SK-N-SH (cell line): Measurements from ENCODE around the gene FTSJ1. TPM values are rescaled to one million over a fixed set of nuclear protein-coding genes. Genes with fewer than 3 reads are reported as not detected.

Experiments used
- CTCF ChIA-PET: fragments of 300-600, 350-600 bp; formaldehyde crosslinking; extraction: SDS; loops from one replicate; lab custom pipeline; 2021; lab: Yijun Ruan, JAX
- POLR2A ChIA-PET: fragments of 350-600 bp; sonication (Branson Sonifier 250); formaldehyde crosslinking; extraction: SDS; loops from one replicate; lab custom pipeline; 2020; ENCODE audit warnings: antibody characterized with exemption, inconsistent platforms; lab: Yijun Ruan, JAX
- DNase-seq: peaks from one replicate; pipeline ENCODE4 v3.0.0; 2012
- H2AFZ ChIP-seq: fragments of 200-600 bp; sonication (generic); 2 replicates; pipeline ENCODE4 v1.8.1; 2016; ENCODE audit warnings: antibody characterized with exemption, mild to moderate bottlenecking, low read depth
- H3F3A ChIP-seq: fragments of 200-600 bp; sonication (generic); replicated peaks from 2 replicates; pipeline ENCODE3; 2016; ENCODE audit warnings: antibody characterized with exemption, mild to moderate bottlenecking; ENCODE audit not compliant: insufficient read depth
- H3K27ac ChIP-seq, 2 experiments: fragments of 200-500 bp in 1 of 2; fragments of 200-600 bp in 1 of 2; sonication (Bioruptor generic) in 1 of 2; sonication (generic), shearing (Covaris generic) in 1 of 2; 2 replicates each; pipeline versions ENCODE4 v1.5.1 to v1.6.1; 2014 to 2016; ENCODE audit warnings: low read depth in 2 of 2, inconsistent platforms in 1 of 2, low read length in 1 of 2, mild to moderate bottlenecking in 1 of 2, mixed read lengths in 1 of 2
- H3K27me3 ChIP-seq: fragments of 200-600 bp; sonication (generic), shearing (Covaris generic); 2 replicates; pipeline ENCODE4 v1.6.1; 2016; ENCODE audit warnings: mixed run types; ENCODE audit not compliant: insufficient read depth
- H3K36me3 ChIP-seq, 2 experiments: fragments of 200-500 bp in 1 of 2; fragments of 200-600 bp in 1 of 2; sonication (Bioruptor generic) in 1 of 2; sonication (generic) in 1 of 2; replicated peaks in 1 of 2; 2 replicates each; pipeline versions ENCODE3 to v1.5.1; 2014 to 2016; ENCODE audit warnings: low read length in 1 of 2, mild to moderate bottlenecking in 1 of 2; ENCODE audit not compliant: insufficient read depth in 2 of 2, control insufficient read depth in 1 of 2
- H3K4me1 ChIP-seq, 2 experiments: fragments of 200-500 bp in 1 of 2; fragments of 200-600 bp in 1 of 2; sonication (Bioruptor generic) in 1 of 2; sonication (generic), shearing (Covaris generic) in 1 of 2; 2 replicates each; pipeline versions ENCODE4 v1.5.1 to v1.6.1; 2014 to 2016; ENCODE audit warnings: low read depth in 1 of 2, low read length in 1 of 2, mixed run types in 1 of 2; ENCODE audit not compliant: insufficient read depth in 2 of 2, control insufficient read depth in 1 of 2
- H3K4me2 ChIP-seq: fragments of 200-600 bp; sonication (generic), shearing (Covaris generic); 2 replicates; pipeline ENCODE4 v1.6.1; 2017; ENCODE audit warnings: mixed run types
- H3K4me3 ChIP-seq, 2 experiments: fragments of 200-500 bp in 1 of 2; fragments of 200-600 bp in 1 of 2; sonication (Bioruptor generic) in 1 of 2; sonication (generic), shearing (Covaris generic) in 1 of 2; 2 replicates each; pipeline versions ENCODE4 v1.5.1 to v1.8.1; 2014 to 2016; ENCODE audit warnings: low read depth in 2 of 2, inconsistent platforms in 1 of 2, low read length in 1 of 2, mild to moderate bottlenecking in 1 of 2, mixed read lengths in 1 of 2, moderate library complexity in 1 of 2
- H3K79me2 ChIP-seq: fragments of 200-600 bp; sonication (generic); 2 replicates; pipeline ENCODE4 v1.8.1; 2017; ENCODE audit warnings: mild to moderate bottlenecking; ENCODE audit not compliant: insufficient read depth
- H3K9ac ChIP-seq: fragments of 200-600 bp; sonication (generic); 2 replicates; pipeline ENCODE4 v1.6.1; 2017; ENCODE audit warnings: mixed run types
- H3K9me2 ChIP-seq: fragments of 200-600 bp; sonication (generic); 2 replicates; pipeline ENCODE4 v1.6.1; 2017; ENCODE audit warnings: mixed run types
- H3K9me3 ChIP-seq: fragments of 200-600 bp; sonication (generic); 2 replicates; pipeline ENCODE4 v1.6.1; 2017; ENCODE audit warnings: mixed run types, mild to moderate bottlenecking, moderate library complexity
- H4K20me1 ChIP-seq: fragments of 200-600 bp; sonication (generic); 2 replicates; pipeline ENCODE4 v1.6.1; 2017; ENCODE audit warnings: mild to moderate bottlenecking, mixed run types; ENCODE audit not compliant: insufficient read depth
- ELF1 ChIP-seq: IDR thresholded peaks from 2 replicates; pipeline ENCODE4 v1.4.0; 2012
- EP300 ChIP-seq, 2 experiments: IDR thresholded peaks; 2 replicates each; pipeline versions ENCODE4 v1.4.0 to v1.6.1; 2012; ENCODE audit warnings: borderline replicate concordance in 1 of 2, low read depth in 1 of 2, low read length in 1 of 2
- FOSL2 ChIP-seq: IDR thresholded peaks from 2 replicates; pipeline ENCODE4 v1.4.0; 2012; ENCODE audit warnings: low read depth, mild to moderate bottlenecking, moderate library complexity, borderline replicate concordance
- GABPA ChIP-seq: IDR thresholded peaks from 2 replicates; pipeline ENCODE4 v1.4.0; 2012; ENCODE audit warnings: low read depth, mild to moderate bottlenecking
- GATA2 ChIP-seq: sonication (generic); formaldehyde crosslinking; IDR thresholded peaks from 2 replicates; pipeline ENCODE4 v1.5.0; 2020; ENCODE audit warnings: mild to moderate bottlenecking, missing genetic modification reagents
- JUND ChIP-seq: IDR thresholded peaks from 2 replicates; pipeline ENCODE4 v1.4.0; 2012
- POLR2AphosphoS5 ChIP-seq: IDR thresholded peaks from 2 replicates; pipeline ENCODE4 v1.6.1; 2012; ENCODE audit warnings: low read depth, low read length
- RAD21 ChIP-seq: IDR thresholded peaks from 2 replicates; pipeline ENCODE4 v1.6.1; 2012; ENCODE audit warnings: mild to moderate bottlenecking, low read length
- RFX5 ChIP-seq: IDR thresholded peaks from 2 replicates; pipeline ENCODE4 v1.6.1; 2012; ENCODE audit warnings: mild to moderate bottlenecking, improper control_type of control experiment, low read length
- RXRA ChIP-seq: IDR thresholded peaks from 2 replicates; pipeline ENCODE4 v1.4.0; 2012; ENCODE audit warnings: low read depth, mild to moderate bottlenecking, borderline replicate concordance
- SMC3 ChIP-seq: IDR thresholded peaks from 2 replicates; pipeline ENCODE4 v1.6.1; 2012; ENCODE audit warnings: low read depth, low read length, improper control_type of control experiment
- TCF12 ChIP-seq: IDR thresholded peaks from 2 replicates; pipeline ENCODE4 v1.4.0; 2012
- TEAD4 ChIP-seq: IDR thresholded peaks from 2 replicates; pipeline ENCODE4 v1.4.0; 2012; ENCODE audit warnings: mild to moderate bottlenecking, borderline replicate concordance; ENCODE audit not compliant: insufficient read depth
- YY1 ChIP-seq: IDR thresholded peaks from 2 replicates; pipeline ENCODE4 v1.4.0; 2012; ENCODE audit warnings: low read depth, mild to moderate bottlenecking
- WGBS: methylation state at CpG from one replicate; pipeline ENCODE4 v1.1.6; 2017; ENCODE audit warnings: low lambda C conversion rate; 5-methylcytosine and 5-hydroxymethylcytosine counted together
- polyA plus RNA-seq, 3 experiments: library from polyadenylated mRNA; depleted of rRNA; stranded (reverse); fragments of >200 nt; gene quantifications; 2 replicates each; pipeline ENCODE4 v1.2.3, GENCODE V29; 2012
- TF ChIP-seq, protein P1 (sequence below): IDR thresholded peaks from 2 replicates; pipeline ENCODE4 v1.4.0; 2012; ENCODE audit warnings: low read depth, borderline replicate concordance
- TF ChIP-seq, protein P2 (sequence below): IDR thresholded peaks from 2 replicates; pipeline ENCODE4 v1.4.0; 2012; ENCODE audit warnings: low read depth, borderline replicate concordance
- TF ChIP-seq, protein P3 (sequence below): IDR thresholded peaks from 2 replicates; pipeline ENCODE4 v1.6.1; 2012; ENCODE audit warnings: mild to moderate bottlenecking, low read depth, low read length, moderate library complexity

Gene FTSJ1
- polyA plus RNA-seq, 1 of the 3 experiments (the other 2 are of a cell fraction) = 34.1 TPM

DNA sequence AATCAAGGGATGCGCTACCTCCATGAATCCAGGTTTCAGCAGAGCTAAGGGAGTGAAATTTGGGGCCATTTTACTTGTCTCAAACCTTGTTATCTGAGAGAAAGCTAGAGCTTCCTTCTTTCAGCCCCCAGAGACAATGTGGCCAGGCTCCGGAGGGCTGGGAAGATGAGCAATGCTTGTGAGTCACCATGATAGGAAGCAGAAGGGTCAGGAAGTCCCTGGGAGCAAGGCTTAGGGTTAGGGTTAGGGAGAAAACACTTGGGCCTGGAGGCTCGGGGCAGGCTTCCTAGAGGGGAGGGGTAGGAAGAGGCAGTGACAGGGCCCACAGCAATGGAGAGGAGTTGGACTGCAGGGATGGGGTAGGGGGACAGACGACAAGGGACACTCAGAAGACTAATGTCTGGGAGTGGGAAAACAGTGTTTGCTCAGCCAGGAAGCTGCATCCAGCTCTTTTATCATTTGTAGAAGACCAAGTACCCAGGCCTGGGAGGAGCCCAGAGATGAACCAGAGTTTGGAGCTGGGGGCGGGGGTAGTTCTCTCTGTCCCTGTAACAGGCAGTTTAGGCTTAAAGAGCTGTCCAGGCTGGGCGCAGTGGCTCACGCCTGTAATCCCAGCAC lies 16.4 kb downstream of the FTSJ1 start:
- Histone ChIP-seq H4K20me1 (no peaks in the 10 kb centered on the region), H2AFZ (no peak overlapping the region), H3F3A (no peaks in the 10 kb centered on the region), H3K4me3 (no peak overlapping the region), H3K36me3 (no peaks in the 10 kb centered on the region), H3K27me3 (no peaks in the 10 kb centered on the region), H3K27ac (peak overlapping the region in 1 of 2 experiments; percentile 51; a peak in 2 of 4 replicates), H3K9me2 (no peaks in the 10 kb centered on the region), H3K4me2 (no peak overlapping the region), H3K4me1 (no peaks in the 10 kb centered on the region), H3K9ac (no peak overlapping the region), H3K9me3 (no peaks in the 10 kb centered on the region), H3K79me2 (no peaks in the 10 kb centered on the region)
- TF ChIP-seq, protein P1, sequence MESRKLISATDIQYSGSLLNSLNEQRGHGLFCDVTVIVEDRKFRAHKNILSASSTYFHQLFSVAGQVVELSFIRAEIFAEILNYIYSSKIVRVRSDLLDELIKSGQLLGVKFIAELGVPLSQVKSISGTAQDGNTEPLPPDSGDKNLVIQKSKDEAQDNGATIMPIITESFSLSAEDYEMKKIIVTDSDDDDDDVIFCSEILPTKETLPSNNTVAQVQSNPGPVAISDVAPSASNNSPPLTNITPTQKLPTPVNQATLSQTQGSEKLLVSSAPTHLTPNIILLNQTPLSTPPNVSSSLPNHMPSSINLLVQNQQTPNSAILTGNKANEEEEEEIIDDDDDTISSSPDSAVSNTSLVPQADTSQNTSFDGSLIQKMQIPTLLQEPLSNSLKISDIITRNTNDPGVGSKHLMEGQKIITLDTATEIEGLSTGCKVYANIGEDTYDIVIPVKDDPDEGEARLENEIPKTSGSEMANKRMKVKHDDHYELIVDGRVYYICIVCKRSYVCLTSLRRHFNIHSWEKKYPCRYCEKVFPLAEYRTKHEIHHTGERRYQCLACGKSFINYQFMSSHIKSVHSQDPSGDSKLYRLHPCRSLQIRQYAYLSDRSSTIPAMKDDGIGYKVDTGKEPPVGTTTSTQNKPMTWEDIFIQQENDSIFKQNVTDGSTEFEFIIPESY = no peak
- TF ChIP-seq ELF1 (no peak), FOSL2 (peak; percentile 70), RXRA (no peak), YY1 (no peak), TEAD4 (no peak), JUND (0 out of 2 replicates have a peak, but pooled peaks have one; percentile 38), RAD21 (no peak), GATA2 (CRISPR knock-in tag) (no peak), EP300 (IDR thresholded peaks at IDR 0.05; ENCODE audit: borderline replicate concordance in 1 of 2, low read depth in 1 of 2, low read length in 1 of 2) (no peak), TCF12 (0 out of 2 replicates have a peak, but pooled peaks have one; percentile 40), POLR2AphosphoS5 (no peak), RFX5 (no peak), GABPA (no peak), SMC3 (no peak)
- TF ChIP-seq, protein P2, sequence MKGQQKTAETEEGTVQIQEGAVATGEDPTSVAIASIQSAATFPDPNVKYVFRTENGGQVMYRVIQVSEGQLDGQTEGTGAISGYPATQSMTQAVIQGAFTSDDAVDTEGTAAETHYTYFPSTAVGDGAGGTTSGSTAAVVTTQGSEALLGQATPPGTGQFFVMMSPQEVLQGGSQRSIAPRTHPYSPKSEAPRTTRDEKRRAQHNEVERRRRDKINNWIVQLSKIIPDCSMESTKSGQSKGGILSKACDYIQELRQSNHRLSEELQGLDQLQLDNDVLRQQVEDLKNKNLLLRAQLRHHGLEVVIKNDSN = no peak
- TF ChIP-seq, protein P3, sequence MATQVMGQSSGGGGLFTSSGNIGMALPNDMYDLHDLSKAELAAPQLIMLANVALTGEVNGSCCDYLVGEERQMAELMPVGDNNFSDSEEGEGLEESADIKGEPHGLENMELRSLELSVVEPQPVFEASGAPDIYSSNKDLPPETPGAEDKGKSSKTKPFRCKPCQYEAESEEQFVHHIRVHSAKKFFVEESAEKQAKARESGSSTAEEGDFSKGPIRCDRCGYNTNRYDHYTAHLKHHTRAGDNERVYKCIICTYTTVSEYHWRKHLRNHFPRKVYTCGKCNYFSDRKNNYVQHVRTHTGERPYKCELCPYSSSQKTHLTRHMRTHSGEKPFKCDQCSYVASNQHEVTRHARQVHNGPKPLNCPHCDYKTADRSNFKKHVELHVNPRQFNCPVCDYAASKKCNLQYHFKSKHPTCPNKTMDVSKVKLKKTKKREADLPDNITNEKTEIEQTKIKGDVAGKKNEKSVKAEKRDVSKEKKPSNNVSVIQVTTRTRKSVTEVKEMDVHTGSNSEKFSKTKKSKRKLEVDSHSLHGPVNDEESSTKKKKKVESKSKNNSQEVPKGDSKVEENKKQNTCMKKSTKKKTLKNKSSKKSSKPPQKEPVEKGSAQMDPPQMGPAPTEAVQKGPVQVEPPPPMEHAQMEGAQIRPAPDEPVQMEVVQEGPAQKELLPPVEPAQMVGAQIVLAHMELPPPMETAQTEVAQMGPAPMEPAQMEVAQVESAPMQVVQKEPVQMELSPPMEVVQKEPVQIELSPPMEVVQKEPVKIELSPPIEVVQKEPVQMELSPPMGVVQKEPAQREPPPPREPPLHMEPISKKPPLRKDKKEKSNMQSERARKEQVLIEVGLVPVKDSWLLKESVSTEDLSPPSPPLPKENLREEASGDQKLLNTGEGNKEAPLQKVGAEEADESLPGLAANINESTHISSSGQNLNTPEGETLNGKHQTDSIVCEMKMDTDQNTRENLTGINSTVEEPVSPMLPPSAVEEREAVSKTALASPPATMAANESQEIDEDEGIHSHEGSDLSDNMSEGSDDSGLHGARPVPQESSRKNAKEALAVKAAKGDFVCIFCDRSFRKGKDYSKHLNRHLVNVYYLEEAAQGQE = no peak
- WGBS = 29% methylated on average over 6 of the region's 7 CpGs
- ChIA-PET CTCF (no interaction called here), POLR2A (no interaction called here)
- DNase-seq = no peak
